ENCODE data around the gene PICK1.

GRCh38 chr22:38018938-38019827, 38.0 kb upstream of the PICK1 start:
- TF ChIP-seq POLR2A (IDR thresholded peaks at IDR 0.05) (no peak), CTCF (IDR thresholded peaks at IDR 0.05) (no peak), POLR2AphosphoS5 (IDR thresholded peaks at IDR 0.05) (no peak)
